HG03135 (cell line): ENCODE data around the gene SERINC3.

Experiments used
- ATAC-seq: cut with Tn5 transposase; IDR thresholded peaks from one replicate; pipeline ENCODE4 v1.9.1; 2021; ENCODE audit warnings: mild to moderate bottlenecking, moderate library complexity; ENCODE audit not compliant: unreplicated experiment

The SERINC3 gene

GRCh38 chr20:44533928-44534327 lies 12.1 kb upstream of the SERINC3 start:
- no peak for ATAC-seq

GRCh38 chr20:44532981-44533331 lies 11.1 kb upstream of the SERINC3 start:
- ATAC-seq = no peak

GRCh38 chr20:44532259-44532980 lies 10.6 kb upstream of the SERINC3 start:
- no peak for ATAC-seq

GRCh38 chr20:44528309-44528708 lies 6.4 kb upstream of the SERINC3 start:
- ATAC-seq = no peak

GRCh38 chr20:44527716-44528199 lies 5.9 kb upstream of the SERINC3 start:
- ATAC-seq = no peak

GRCh38 chr20:44526129-44526528 lies 4.3 kb upstream of the SERINC3 start:
- no peak for ATAC-seq

- ATAC-seq = no peak
Measured at GRCh38 chr20:44523746-44524145, 1.9 kb upstream of the SERINC3 start.

GRCh38 chr20:44522841-44523240 lies 971 bp upstream of the SERINC3 start:
- ATAC-seq = no peak

GRCh38 chr20:44520881-44521280 lies 989 bp downstream of the SERINC3 start:
- no peak for ATAC-seq

GRCh38 chr20:44518248-44518647 lies 3.6 kb downstream of the SERINC3 start:
- ATAC-seq = no peak

GRCh38 chr20:44517454-44517853 lies 4.4 kb downstream of the SERINC3 start:
- no peak for ATAC-seq

GRCh38 chr20:44516491-44516890 lies 5.4 kb downstream of the SERINC3 start:
- ATAC-seq = no peak

GRCh38 chr20:44513871-44514270 lies 8.0 kb downstream of the SERINC3 start:
- no peak for ATAC-seq

- ATAC-seq = no peak
Measured at GRCh38 chr20:44509762-44510161, 12.1 kb downstream of the SERINC3 start.

- ATAC-seq = no peak
Measured at GRCh38 chr20:44504402-44505307, 17.2 kb downstream of the SERINC3 start.

- no peak for ATAC-seq
Measured at GRCh38 chr20:44502968-44503367, 18.9 kb downstream of the SERINC3 start.

GRCh38 chr20:44501448-44501847 lies 20.4 kb downstream of the SERINC3 start:
- ATAC-seq = no peak

- no peak for ATAC-seq
Measured at GRCh38 chr20:44500221-44500620, 21.6 kb downstream of the SERINC3 start.

GRCh38 chr20:44497761-44498160 lies 24.1 kb downstream of the SERINC3 start:
- no peak for ATAC-seq

- ATAC-seq = no peak
Measured at GRCh38 chr20:44496976-44497375, 24.9 kb downstream of the SERINC3 start.

GRCh38 chr20:44495802-44496481 lies 25.9 kb downstream of the SERINC3 start:
- ATAC-seq = no peak
